Left cardiac atrium (tissue), 4 donors: Measurements from ENCODE around the gene NDFIP1. TPM values are rescaled to one million over a fixed set of nuclear protein-coding genes. Genes with fewer than 3 reads are reported as not detected.
A peak's percentile ranks its signal among the peaks of the same experiment; 100 is the strongest.
"Not testable (repeated sequence)": the region's sequence is repeated elsewhere in the genome, so short reads cannot be mapped to it uniquely, and the experiment has no call there.

Source experiments
- ATAC-seq, 2 donors: fragments of 200-7000 bp; cut with Tn5 transposase; one replicate each; pipeline ENCODE4 v1.9.1; 2020; ENCODE audit warnings: mild to moderate bottlenecking in 2 of 2, moderate library complexity in 2 of 2
- DNase-seq: peaks from one replicate; pipeline ENCODE4 v3.0.0-alpha.2; 2020
- intact Hi-C, 2 donors: fragments of 100-400 bp; cut with DNase I; formaldehyde crosslinking; loops; one replicate each; pipeline versions ENCODE4 v1.14.1 to v1.15.1; 2022 to 2023
- total RNA-seq, 2 donors: library from RNA; stranded (reverse); fragmentation: NEBNext Ultra II Directional; extraction: Animal tissue kit (Norgen Biotek cat#: 25700); gene quantifications; one replicate each; pipeline ENCODE4 v1.2.1, GENCODE V29; 2021
- donor health status: DM: no; HTN: yes; CAD: no.
- donor health status: DM: no; HTN: yes; CAD: no; lungs with severe emphysema.
- donor health status: DM: yes; HTN: yes; CAD: no.
- donor health status: Dilated cardiomyopathy.

Gene NDFIP1
- total RNA-seq, 2 donors from 2014 or later, result 54.9 to 63.6 TPM

DNA sequence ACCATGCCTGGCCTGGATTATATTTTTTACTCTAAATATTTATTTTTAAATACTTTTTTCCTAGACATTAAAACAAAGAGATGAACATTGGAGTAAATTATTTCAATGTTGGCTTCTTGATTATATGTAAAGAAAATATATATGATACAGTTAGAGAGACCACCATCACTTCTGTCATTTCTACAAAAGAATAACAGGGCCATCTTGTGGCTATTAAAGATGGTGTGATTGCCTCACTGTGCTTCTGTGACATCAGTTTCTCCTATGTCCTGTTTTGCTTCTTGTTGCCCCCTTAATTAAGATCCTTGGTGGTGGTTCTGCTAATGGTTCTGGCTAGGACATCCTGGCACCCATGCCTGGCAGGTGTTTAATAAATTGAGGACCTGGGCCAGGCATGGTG is 32.9 kb downstream of the NDFIP1 start:
- DNase-seq (no peak), ATAC-seq (no peak)
- intact Hi-C loops, result loop anchor here (5.0 kb wide), 2 partner anchors 129 to 149 kb away; partner anchors contain the start of gene GNPDA1 (in 1 of the 2)

GRCh38 chr5:142143878-142144277 is 35.3 kb downstream of the NDFIP1 start:
- intact Hi-C loops, result loop anchor here (2.0 to 5.0 kb wide), 3 partner anchors 132 to 152 kb away; partner anchors contain the start of gene GNPDA1 (in 1 of the 2)
- ATAC-seq, result peak in 1 of 2 donors; percentile 34
- no peak for DNase-seq

- peak; percentile 87 to 90 for ATAC-seq
- intact Hi-C loops, result loop anchor here in 1 of 2 donors (2.0 kb wide), 1 partner anchor 153 kb away; no protein-coding TSS in a partner anchor
- peak; percentile 68 for DNase-seq
Measured at GRCh38 chr5:142145106-142145900, 36.7 kb downstream of the NDFIP1 start.

DNA sequence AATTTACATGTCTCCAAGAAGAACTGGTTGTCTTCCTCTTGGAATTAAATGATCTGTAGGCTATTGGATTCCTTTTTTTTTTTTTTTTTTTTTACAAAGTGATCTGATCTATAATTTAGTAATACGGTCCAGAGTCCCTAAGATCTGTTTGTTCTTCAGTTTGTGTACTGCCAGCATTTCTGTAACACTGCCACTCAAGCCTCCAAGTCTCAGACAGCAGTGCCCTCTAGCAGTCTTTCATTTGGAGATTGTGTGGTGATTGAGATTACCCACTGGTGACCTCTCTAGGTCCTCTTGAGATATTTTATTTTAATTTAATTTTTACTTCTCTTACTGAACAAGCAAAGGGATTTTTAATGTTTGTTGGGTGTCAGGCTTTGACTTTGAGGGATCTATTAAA is 40.8 kb downstream of the NDFIP1 start:
- DNase-seq (no peak), ATAC-seq (no peak)
- intact Hi-C loops, result no loop called here

DNA sequence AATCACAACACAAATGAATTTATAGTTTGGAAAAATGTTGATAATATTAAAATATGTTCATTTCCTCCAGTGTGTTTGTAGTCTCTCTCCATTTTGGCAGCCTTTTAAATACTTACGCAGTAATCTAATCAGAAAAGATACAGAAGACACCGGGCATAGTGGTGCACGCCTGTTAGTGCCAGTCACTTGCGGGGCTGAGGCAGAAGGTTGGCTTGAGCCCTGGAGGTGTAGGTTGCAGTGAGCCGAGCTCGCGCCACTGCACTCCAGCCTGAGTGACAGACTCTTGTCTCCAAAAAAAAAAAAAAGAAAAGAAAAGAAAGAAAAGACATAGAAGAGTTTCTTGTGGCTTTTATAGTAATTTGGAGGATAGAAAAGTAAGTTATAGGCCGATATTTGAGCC is 41.9 kb downstream of the NDFIP1 start:
- ATAC-seq (peak in 1 of 2 donors; percentile 81), DNase-seq (no peak)
- intact Hi-C loops, result loop anchor here (5.0 kb wide), 3 partner anchors 162 to 547 kb away; no protein-coding TSS in a partner anchor

DNA sequence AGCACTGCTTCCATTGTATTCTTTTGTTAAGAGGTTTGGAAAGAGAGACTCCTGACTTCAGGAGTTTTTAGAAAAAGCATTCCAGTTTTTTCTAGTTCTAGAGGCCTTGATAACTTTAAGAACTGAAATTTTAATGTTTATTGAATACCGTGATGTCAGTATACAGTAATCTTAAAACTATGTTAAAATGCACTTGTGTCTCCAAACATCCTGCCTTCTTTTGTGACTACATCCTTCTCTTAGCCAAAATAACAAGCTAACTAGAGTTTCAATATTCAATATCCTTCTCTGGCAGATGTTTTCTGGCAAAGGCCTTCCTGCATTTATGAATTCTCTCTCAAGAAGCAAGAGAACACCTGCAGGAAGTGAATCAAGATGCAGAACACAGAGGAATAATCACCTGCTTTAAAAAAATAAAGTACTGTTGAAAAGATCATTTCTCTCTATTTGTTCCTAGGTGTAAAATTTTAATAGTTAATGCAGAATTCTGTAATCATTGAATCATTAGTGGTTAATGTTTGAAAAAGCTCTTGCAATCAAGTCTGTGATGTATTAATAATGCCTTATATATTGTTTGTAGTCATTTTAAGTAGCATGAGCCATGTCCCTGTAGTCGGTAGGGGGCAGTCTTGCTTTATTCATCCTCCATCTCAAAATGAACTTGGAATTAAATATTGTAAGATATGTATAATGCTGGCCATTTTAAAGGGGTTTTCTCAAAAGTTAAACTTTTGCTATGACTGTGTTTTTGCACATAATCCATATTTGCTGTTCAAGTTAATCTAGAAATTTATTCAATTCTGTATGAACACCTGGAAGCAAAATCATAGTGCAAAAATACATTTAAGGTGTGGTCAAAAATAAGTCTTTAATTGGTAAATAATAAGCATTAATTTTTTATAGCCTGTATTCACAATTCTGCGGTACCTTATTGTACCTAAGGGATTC is 43.1 kb downstream of the NDFIP1 start:
- intact Hi-C loops, result loop anchor here (2.0 to 5.0 kb wide), 4 partner anchors 161 to 546 kb away; no protein-coding TSS in a partner anchor
- ATAC-seq (peak; percentile 60 to 61), DNase-seq (peak; percentile 44)

DNA sequence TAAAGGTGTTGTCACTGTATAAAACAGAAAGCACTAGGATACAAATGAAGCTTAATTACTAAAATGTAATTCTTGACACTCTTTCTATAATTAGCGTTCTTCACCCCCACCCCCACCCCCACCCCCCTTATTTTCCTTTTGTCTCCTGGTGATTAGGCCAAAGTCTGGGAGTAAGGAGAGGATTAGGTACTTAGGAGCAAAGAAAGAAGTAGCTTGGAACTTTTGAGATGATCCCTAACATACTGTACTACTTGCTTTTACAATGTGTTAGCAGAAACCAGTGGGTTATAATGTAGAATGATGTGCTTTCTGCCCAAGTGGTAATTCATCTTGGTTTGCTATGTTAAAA is 43.8 kb downstream of the NDFIP1 start:
- ATAC-seq (no peak), DNase-seq (no peak)
- intact Hi-C loops, result loop anchor here (2.0 to 5.0 kb wide), 4 partner anchors 160 to 545 kb away; no protein-coding TSS in a partner anchor

DNA sequence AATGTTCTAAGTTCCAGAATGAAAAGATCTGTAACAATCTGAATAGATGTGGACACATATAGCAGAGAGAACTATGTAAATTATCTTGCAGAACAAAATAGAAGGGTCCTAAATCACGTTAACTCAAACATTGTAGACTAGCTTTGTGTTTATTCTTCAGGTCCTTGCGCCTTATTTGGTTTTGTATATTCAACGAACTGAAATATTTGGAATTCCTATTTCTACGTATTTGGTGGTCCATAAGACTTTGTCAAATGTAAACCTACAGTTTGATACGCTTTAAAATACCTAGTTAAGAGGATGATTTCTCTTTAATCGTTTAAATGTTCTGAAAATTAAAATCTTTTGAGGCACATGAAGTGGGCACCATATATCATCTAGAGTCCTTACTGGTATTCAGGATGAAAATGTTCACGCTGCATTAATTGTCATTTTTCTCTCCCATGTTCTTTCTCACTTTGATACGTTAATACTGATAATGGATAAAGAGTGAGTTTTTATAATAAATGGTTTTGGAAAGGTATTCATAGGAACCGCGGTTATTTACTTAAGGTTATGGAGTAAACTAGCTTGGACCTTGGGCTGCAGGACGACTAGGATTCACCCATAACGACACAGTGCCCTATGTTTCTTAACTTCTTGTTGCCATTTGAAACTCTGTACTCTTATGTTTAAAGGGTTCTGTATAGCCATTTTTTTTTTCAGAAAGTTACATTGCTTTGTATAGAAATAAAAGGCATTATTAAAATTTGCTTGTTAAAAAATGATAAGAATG is 45.3 kb downstream of the NDFIP1 start:
- DNase-seq, result no peak
- intact Hi-C loops, result loop anchor here (2.0 to 5.0 kb wide), 4 partner anchors 158 to 543 kb away; no protein-coding TSS in a partner anchor
- ATAC-seq, result no peak

GRCh38 chr5:142154449-142154841 is 45.9 kb downstream of the NDFIP1 start:
- ATAC-seq, DNase-seq: not testable (repeated sequence)
- intact Hi-C loops, result loop anchor here (5.0 kb wide), 3 partner anchors 158 to 543 kb away; no protein-coding TSS in a partner anchor

GRCh38 chr5:142156839-142157463 is 48.4 kb downstream of the NDFIP1 start:
- DNase-seq, result no peak
- peak in 1 of 2 donors; percentile 61 for ATAC-seq
- intact Hi-C loops, result no loop called here

GRCh38 chr5:142159354-142159753 is 50.8 kb downstream of the NDFIP1 start:
- ATAC-seq (no peak), DNase-seq (no peak)
- intact Hi-C loops, result no loop called here

DNA sequence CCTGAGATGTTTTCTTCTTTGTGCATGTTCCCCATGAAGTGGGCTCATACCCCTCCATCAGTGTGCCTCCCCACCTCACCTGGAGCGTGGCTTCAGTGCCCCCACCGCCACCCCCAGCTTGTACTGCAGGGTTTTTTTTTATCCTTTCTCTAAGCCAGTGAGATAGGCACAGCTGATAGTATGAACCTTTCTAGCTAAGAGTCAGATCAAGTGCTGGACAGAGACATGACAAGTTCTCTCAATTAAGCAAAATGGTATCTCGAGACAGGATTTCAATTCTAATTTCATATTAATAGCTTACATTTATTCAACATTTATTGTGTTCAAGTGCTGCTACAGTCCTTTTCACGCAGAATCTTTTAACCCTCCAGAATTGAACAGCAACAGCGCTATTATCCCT is 55.7 kb downstream of the NDFIP1 start:
- no peak for ATAC-seq
- no peak for DNase-seq
- intact Hi-C loops, result no loop called here

DNA sequence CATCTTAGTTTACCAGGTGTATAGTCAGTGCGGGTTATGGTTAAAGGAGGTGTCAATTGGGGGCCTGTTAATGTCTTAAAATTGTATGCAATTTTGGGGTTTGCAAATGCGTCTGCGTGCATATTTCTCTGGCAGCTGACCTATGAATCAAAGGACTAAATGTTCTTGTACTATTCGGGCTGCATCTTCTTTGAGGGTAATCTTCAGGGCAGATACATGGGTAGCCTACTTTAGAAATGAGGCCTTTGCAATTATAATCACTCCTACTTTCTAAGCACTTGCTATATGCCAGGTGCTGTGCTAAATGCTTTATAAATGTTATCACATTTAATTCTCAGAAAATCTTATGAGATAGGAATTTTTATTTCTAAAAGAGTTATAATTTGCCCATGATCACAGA is 58.2 kb downstream of the NDFIP1 start:
- ATAC-seq (no peak), DNase-seq (no peak)
- intact Hi-C loops, result no loop called here

- intact Hi-C loops, result no loop called here
- ATAC-seq, result no peak
- DNase-seq, result no peak
Measured at GRCh38 chr5:142167458-142167857, 58.9 kb downstream of the NDFIP1 start.

DNA sequence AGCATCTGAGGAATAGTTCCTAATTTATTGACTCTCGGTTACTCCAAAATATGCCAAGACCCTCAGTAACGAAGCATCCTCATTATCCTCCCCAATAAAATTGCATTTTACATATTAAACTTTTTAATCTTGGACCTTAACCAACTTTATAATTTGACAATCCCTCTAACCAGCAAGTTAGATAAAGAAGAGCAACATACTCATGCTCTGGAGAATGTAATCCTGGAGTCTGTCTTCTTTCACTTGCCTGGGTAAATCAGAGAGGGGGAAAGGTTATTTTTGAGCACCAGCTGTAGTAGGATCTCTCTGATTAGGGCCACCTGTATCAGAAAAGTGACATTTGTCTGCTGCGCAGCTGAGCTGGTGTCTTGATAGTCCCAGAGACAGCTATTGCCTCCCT is 59.8 kb downstream of the NDFIP1 start:
- ATAC-seq (no peak), DNase-seq (no peak)
- intact Hi-C loops, result no loop called here

- DNase-seq (no peak), ATAC-seq (no peak)
- intact Hi-C loops, result no loop called here
Measured at GRCh38 chr5:142170254-142170953, 61.8 kb downstream of the NDFIP1 start.

GRCh38 chr5:142171270-142171669 is 62.7 kb downstream of the NDFIP1 start:
- ATAC-seq, result no peak
- intact Hi-C loops, result no loop called here
- no peak for DNase-seq

DNA sequence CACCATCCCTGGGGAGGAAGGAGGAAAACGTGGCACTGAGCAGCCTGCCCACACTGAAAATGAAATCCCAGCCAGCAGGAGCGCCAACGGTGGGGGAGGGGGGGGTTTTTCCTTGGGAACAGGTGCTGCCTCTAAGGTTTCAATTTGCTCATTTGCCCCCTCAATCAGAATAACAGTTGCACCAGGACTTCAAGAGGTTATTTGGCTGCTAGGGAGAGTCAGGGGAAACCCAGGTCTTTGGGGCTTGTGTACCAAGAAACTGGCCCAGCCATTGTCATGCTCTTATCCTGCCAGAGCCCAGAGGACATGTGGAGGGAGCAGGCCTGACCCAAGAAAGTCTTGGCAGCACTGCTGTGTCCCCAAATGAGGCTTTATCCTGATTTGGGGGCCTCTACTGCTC is 66.5 kb downstream of the NDFIP1 start:
- DNase-seq, result no peak
- peak in 1 of 2 donors; percentile 16 for ATAC-seq
- intact Hi-C loops, result no loop called here
